ENCODE measurements around the gene POLR2J.

Gene POLR2J

GRCh38 chr7:102451371-102452054 lies 27.2 kb downstream of the POLR2J start:
- H3K4me3 ChIP-seq (ENCODE audit: low read depth, low read length): no peak overlapping the region
- no peak for TF ChIP-seq CTCF (IDR thresholded peaks at IDR 0.05; ENCODE audit: borderline replicate concordance, insufficient read depth, low read depth, low read length)

GRCh38 chr7:102450242-102450641 lies 28.5 kb downstream of the POLR2J start:
- TF ChIP-seq CTCF (IDR thresholded peaks at IDR 0.05; ENCODE audit: borderline replicate concordance, insufficient read depth, low read depth, low read length): peak; percentile 63
- H3K4me3 ChIP-seq (ENCODE audit: low read depth, low read length): no peak overlapping the region

- TF ChIP-seq CTCF (IDR thresholded peaks at IDR 0.05; ENCODE audit: borderline replicate concordance, insufficient read depth, low read depth, low read length): no peak
- H3K4me3 ChIP-seq (ENCODE audit: low read depth, low read length): no peak overlapping the region
These were observed 29.6 kb downstream of the POLR2J start for GRCh38 chr7:102449136-102449535.

GRCh38 chr7:102447311-102447710 lies 31.4 kb downstream of the POLR2J start:
- no peak for TF ChIP-seq CTCF (IDR thresholded peaks at IDR 0.05; ENCODE audit: borderline replicate concordance, insufficient read depth, low read depth, low read length)
- H3K4me3 ChIP-seq (ENCODE audit: low read depth, low read length): no peak overlapping the region

- no peak overlapping the region for H3K4me3 ChIP-seq (ENCODE audit: low read depth, low read length)
- no peak for TF ChIP-seq CTCF (IDR thresholded peaks at IDR 0.05; ENCODE audit: borderline replicate concordance, insufficient read depth, low read depth, low read length)
These were observed 32.1 kb downstream of the POLR2J start for GRCh38 chr7:102446387-102447156.

GRCh38 chr7:102445674-102446071 lies 33.0 kb downstream of the POLR2J start:
- TF ChIP-seq CTCF (IDR thresholded peaks at IDR 0.05; ENCODE audit: borderline replicate concordance, insufficient read depth, low read depth, low read length): no peak
- no peak overlapping the region for H3K4me3 ChIP-seq (ENCODE audit: low read depth, low read length)

Measured in GM12875 (cell line).